SK-N-SH (cell line): Measurements from ENCODE around the gene TRPM1. TPM values are rescaled to one million over a fixed set of nuclear protein-coding genes. Genes with fewer than 3 reads are reported as not detected.

Source experiments
- CTCF ChIA-PET: fragments of 300-600, 350-600 bp; formaldehyde crosslinking; extraction: SDS; loops from one replicate; lab custom pipeline; 2021; lab: Yijun Ruan, JAX
- POLR2A ChIA-PET: fragments of 350-600 bp; sonication (Branson Sonifier 250); formaldehyde crosslinking; extraction: SDS; loops from one replicate; lab custom pipeline; 2020; ENCODE audit warnings: antibody characterized with exemption, inconsistent platforms; lab: Yijun Ruan, JAX
- DNase-seq: peaks from one replicate; pipeline ENCODE4 v3.0.0; 2012
- H2AFZ ChIP-seq: fragments of 200-600 bp; sonication (generic); 2 replicates; pipeline ENCODE4 v1.8.1; 2016; ENCODE audit warnings: antibody characterized with exemption, mild to moderate bottlenecking, low read depth
- H3F3A ChIP-seq: fragments of 200-600 bp; sonication (generic); replicated peaks from 2 replicates; pipeline ENCODE3; 2016; ENCODE audit warnings: antibody characterized with exemption, mild to moderate bottlenecking; ENCODE audit not compliant: insufficient read depth
- H3K27ac ChIP-seq, 2 experiments: fragments of 200-500 bp in 1 of 2; fragments of 200-600 bp in 1 of 2; sonication (Bioruptor generic) in 1 of 2; sonication (generic), shearing (Covaris generic) in 1 of 2; 2 replicates each; pipeline versions ENCODE4 v1.5.1 to v1.6.1; 2014 to 2016; ENCODE audit warnings: low read depth in 2 of 2, inconsistent platforms in 1 of 2, low read length in 1 of 2, mild to moderate bottlenecking in 1 of 2, mixed read lengths in 1 of 2
- H3K27me3 ChIP-seq: fragments of 200-600 bp; sonication (generic), shearing (Covaris generic); 2 replicates; pipeline ENCODE4 v1.6.1; 2016; ENCODE audit warnings: mixed run types; ENCODE audit not compliant: insufficient read depth
- H3K36me3 ChIP-seq, 2 experiments: fragments of 200-500 bp in 1 of 2; fragments of 200-600 bp in 1 of 2; sonication (Bioruptor generic) in 1 of 2; sonication (generic) in 1 of 2; replicated peaks in 1 of 2; 2 replicates each; pipeline versions ENCODE3 to v1.5.1; 2014 to 2016; ENCODE audit warnings: low read length in 1 of 2, mild to moderate bottlenecking in 1 of 2; ENCODE audit not compliant: insufficient read depth in 2 of 2, control insufficient read depth in 1 of 2
- H3K4me1 ChIP-seq, 2 experiments: fragments of 200-500 bp in 1 of 2; fragments of 200-600 bp in 1 of 2; sonication (Bioruptor generic) in 1 of 2; sonication (generic), shearing (Covaris generic) in 1 of 2; 2 replicates each; pipeline versions ENCODE4 v1.5.1 to v1.6.1; 2014 to 2016; ENCODE audit warnings: low read depth in 1 of 2, low read length in 1 of 2, mixed run types in 1 of 2; ENCODE audit not compliant: insufficient read depth in 2 of 2, control insufficient read depth in 1 of 2
- H3K4me2 ChIP-seq: fragments of 200-600 bp; sonication (generic), shearing (Covaris generic); 2 replicates; pipeline ENCODE4 v1.6.1; 2017; ENCODE audit warnings: mixed run types
- H3K4me3 ChIP-seq, 2 experiments: fragments of 200-500 bp in 1 of 2; fragments of 200-600 bp in 1 of 2; sonication (Bioruptor generic) in 1 of 2; sonication (generic), shearing (Covaris generic) in 1 of 2; 2 replicates each; pipeline versions ENCODE4 v1.5.1 to v1.8.1; 2014 to 2016; ENCODE audit warnings: low read depth in 2 of 2, inconsistent platforms in 1 of 2, low read length in 1 of 2, mild to moderate bottlenecking in 1 of 2, mixed read lengths in 1 of 2, moderate library complexity in 1 of 2
- H3K79me2 ChIP-seq: fragments of 200-600 bp; sonication (generic); 2 replicates; pipeline ENCODE4 v1.8.1; 2017; ENCODE audit warnings: mild to moderate bottlenecking; ENCODE audit not compliant: insufficient read depth
- H3K9ac ChIP-seq: fragments of 200-600 bp; sonication (generic); 2 replicates; pipeline ENCODE4 v1.6.1; 2017; ENCODE audit warnings: mixed run types
- H3K9me2 ChIP-seq: fragments of 200-600 bp; sonication (generic); 2 replicates; pipeline ENCODE4 v1.6.1; 2017; ENCODE audit warnings: mixed run types
- H3K9me3 ChIP-seq: fragments of 200-600 bp; sonication (generic); 2 replicates; pipeline ENCODE4 v1.6.1; 2017; ENCODE audit warnings: mixed run types, mild to moderate bottlenecking, moderate library complexity
- H4K20me1 ChIP-seq: fragments of 200-600 bp; sonication (generic); 2 replicates; pipeline ENCODE4 v1.6.1; 2017; ENCODE audit warnings: mild to moderate bottlenecking, mixed run types; ENCODE audit not compliant: insufficient read depth
- CHD2 ChIP-seq: fragments of 150-350 bp; IDR thresholded peaks from 2 replicates; pipeline ENCODE4 v1.6.1; 2018; ENCODE audit warnings: low read length; ENCODE audit not compliant: partially characterized antibody
- EP300 ChIP-seq, 2 experiments: IDR thresholded peaks; 2 replicates each; pipeline versions ENCODE4 v1.4.0 to v1.6.1; 2012; ENCODE audit warnings: borderline replicate concordance in 1 of 2, low read depth in 1 of 2, low read length in 1 of 2
- EZH2phosphoT487 ChIP-seq: fragments of 200-600 bp; sonication (generic); IDR thresholded peaks from 2 replicates; pipeline ENCODE4 v1.6.1; 2017; ENCODE audit warnings: low read depth, mixed run types, mild to moderate bottlenecking, antibody characterized with exemption, moderate library complexity, borderline replicate concordance
- FOSL2 ChIP-seq: IDR thresholded peaks from 2 replicates; pipeline ENCODE4 v1.4.0; 2012; ENCODE audit warnings: low read depth, mild to moderate bottlenecking, moderate library complexity, borderline replicate concordance
- FOXJ3 ChIP-seq: sonication (generic); formaldehyde crosslinking; IDR thresholded peaks from 2 replicates; pipeline ENCODE4 v1.5.1; 2020; ENCODE audit warnings: mild to moderate bottlenecking, missing genetic modification reagents
- FOXM1 ChIP-seq: IDR thresholded peaks from 2 replicates; pipeline ENCODE4 v1.4.0; 2012; ENCODE audit warnings: low read depth, mild to moderate bottlenecking
- GATA2 ChIP-seq: sonication (generic); formaldehyde crosslinking; IDR thresholded peaks from 2 replicates; pipeline ENCODE4 v1.5.0; 2020; ENCODE audit warnings: mild to moderate bottlenecking, missing genetic modification reagents
- MEF2A ChIP-seq: IDR thresholded peaks from 2 replicates; pipeline ENCODE4 v1.4.0; 2012; ENCODE audit warnings: low read depth, borderline replicate concordance
- MXI1 ChIP-seq: IDR thresholded peaks from 2 replicates; pipeline ENCODE4 v1.6.1; 2012; ENCODE audit warnings: mild to moderate bottlenecking, low read depth, low read length, improper control_type of control experiment
- NRF1 ChIP-seq: IDR thresholded peaks from 2 replicates; pipeline ENCODE4 v1.6.1; 2012; ENCODE audit warnings: low read depth, mild to moderate bottlenecking, low read length
- POLR2AphosphoS5 ChIP-seq: IDR thresholded peaks from 2 replicates; pipeline ENCODE4 v1.6.1; 2012; ENCODE audit warnings: low read depth, low read length
- REST ChIP-seq: IDR thresholded peaks from 2 replicates; pipeline ENCODE4 v1.6.1; 2012; ENCODE audit warnings: mild to moderate bottlenecking, low read depth, low read length, moderate library complexity
- RXRA ChIP-seq: IDR thresholded peaks from 2 replicates; pipeline ENCODE4 v1.4.0; 2012; ENCODE audit warnings: low read depth, mild to moderate bottlenecking, borderline replicate concordance
- SIN3A ChIP-seq: IDR thresholded peaks from 2 replicates; pipeline ENCODE4 v1.6.1; 2012; ENCODE audit warnings: low read depth, mild to moderate bottlenecking, low read length, moderate library complexity, borderline replicate concordance
- USF1 ChIP-seq: IDR thresholded peaks from 2 replicates; pipeline ENCODE4 v1.4.0; 2012; ENCODE audit warnings: low read depth, borderline replicate concordance
- WGBS: methylation state at CpG from one replicate; pipeline ENCODE4 v1.1.6; 2017; ENCODE audit warnings: low lambda C conversion rate; 5-methylcytosine and 5-hydroxymethylcytosine counted together
- polyA plus RNA-seq, 3 experiments: library from polyadenylated mRNA; depleted of rRNA; stranded (reverse); fragments of >200 nt; gene quantifications; 2 replicates each; pipeline ENCODE4 v1.2.3, GENCODE V29; 2012

Gene TRPM1
- polyA plus RNA-seq, 1 of the 3 experiments (the other 2 are of a cell fraction), result not detected

- TF ChIP-seq SIN3A (no peak), NRF1 (no peak), POLR2AphosphoS5 (no peak), MEF2A (no peak), FOXM1 (no peak), EP300 (IDR thresholded peaks at IDR 0.05; ENCODE audit: borderline replicate concordance in 1 of 2, low read depth in 1 of 2, low read length in 1 of 2) (no peak)
Observed at GRCh38 chr15:31036783-31037182, 64.7 kb downstream of the TRPM1 start (continued).

- Histone ChIP-seq H3F3A (peaks cover 7% of the 10 kb centered on the region), H3K36me3 (no peaks in the 10 kb centered on the region), H3K27me3 (no peaks in the 10 kb centered on the region), H4K20me1 (no peaks in the 10 kb centered on the region), H3K4me2 (no peak overlapping the region), H3K4me3 (no peak overlapping the region), H2AFZ (no peak overlapping the region), H3K27ac (no peak overlapping the region), H3K9ac (no peak overlapping the region), H3K79me2 (no peaks in the 10 kb centered on the region), H3K9me3 (no peaks in the 10 kb centered on the region), H3K9me2 (no peaks in the 10 kb centered on the region), H3K4me1 (peaks cover 6 to 21% of the 10 kb centered on the region in 2 experiments)
- no peak for TF ChIP-seq MXI1
- TF ChIP-seq CHD2, result no peak
- TF ChIP-seq FOXJ3 (CRISPR knock-in tag), result no peak
- TF ChIP-seq EZH2phosphoT487, result no peak
- no peak for TF ChIP-seq REST
- no peak for TF ChIP-seq FOXM1
- TF ChIP-seq SIN3A, result no peak
- TF ChIP-seq FOSL2, result no peak
- no peak for TF ChIP-seq GATA2
- no peak for TF ChIP-seq USF1
- no peak for TF ChIP-seq RXRA
- ChIA-PET CTCF (no interaction called here), POLR2A (no interaction called here)
- no peak for DNase-seq
- WGBS, result 82% methylated on average over 7 of the region's 7 CpGs
Observed at GRCh38 chr15:31035610-31036009, 65.9 kb downstream of the TRPM1 start.
